Activated naive CD8-positive, alpha-beta T cell treated with anti-CD3 and anti-CD28 coated beads, Interleukin-2, amount 50 U/mL, for 16 hours (primary cell): ENCODE results near the gene MAPKAPK3.
"Not testable (repeated sequence)": the region's sequence is repeated elsewhere in the genome, so short reads cannot be mapped to it uniquely, and the experiment has no call there.

Experiments used
- DNase-seq: peaks from one replicate; pipeline ENCODE4 v3.0.0-alpha.2; 2020; ENCODE audit warnings: low read depth, low spot score

Gene MAPKAPK3

DNA sequence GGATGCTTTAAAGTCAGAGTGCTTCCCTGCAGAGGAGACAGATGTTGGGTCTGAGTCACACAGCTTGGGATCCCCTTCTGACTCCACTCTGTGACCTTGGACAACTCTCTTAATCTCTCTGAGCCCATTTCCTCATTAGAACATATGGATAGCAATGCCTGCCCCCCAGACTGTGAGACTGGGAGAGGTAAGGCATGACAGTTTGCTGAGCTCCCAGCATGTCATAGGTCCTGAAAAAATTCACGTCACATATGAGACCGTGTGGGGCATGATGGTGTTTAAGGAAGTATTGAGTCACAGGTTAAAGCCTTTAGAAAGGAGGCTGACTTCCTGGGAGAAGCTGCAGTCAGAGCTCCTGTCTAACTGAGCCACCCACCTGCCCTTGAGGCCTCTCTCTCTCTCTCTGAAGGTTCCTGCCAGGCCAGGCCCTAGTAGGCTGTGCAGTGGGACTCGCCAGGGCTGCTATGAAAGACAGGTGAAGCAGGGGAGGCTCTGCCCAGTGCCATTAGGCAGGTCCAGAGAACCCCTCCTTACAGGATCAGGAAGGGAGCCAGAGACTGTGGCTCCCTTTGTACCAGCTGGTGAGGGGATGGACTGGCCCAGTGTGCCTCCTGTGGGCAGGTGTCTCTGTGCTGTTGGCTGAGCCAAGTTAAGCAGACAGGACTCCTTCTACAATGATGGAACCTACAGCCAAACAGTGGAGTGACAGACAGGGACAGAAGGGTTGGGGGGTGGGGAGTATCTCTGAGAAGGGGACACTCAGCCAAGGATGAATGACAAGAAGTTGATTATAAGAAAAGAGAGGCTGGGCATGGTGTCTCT lies 38.3 kb downstream of the MAPKAPK3 start:
- DNase-seq, result no peak

DNA sequence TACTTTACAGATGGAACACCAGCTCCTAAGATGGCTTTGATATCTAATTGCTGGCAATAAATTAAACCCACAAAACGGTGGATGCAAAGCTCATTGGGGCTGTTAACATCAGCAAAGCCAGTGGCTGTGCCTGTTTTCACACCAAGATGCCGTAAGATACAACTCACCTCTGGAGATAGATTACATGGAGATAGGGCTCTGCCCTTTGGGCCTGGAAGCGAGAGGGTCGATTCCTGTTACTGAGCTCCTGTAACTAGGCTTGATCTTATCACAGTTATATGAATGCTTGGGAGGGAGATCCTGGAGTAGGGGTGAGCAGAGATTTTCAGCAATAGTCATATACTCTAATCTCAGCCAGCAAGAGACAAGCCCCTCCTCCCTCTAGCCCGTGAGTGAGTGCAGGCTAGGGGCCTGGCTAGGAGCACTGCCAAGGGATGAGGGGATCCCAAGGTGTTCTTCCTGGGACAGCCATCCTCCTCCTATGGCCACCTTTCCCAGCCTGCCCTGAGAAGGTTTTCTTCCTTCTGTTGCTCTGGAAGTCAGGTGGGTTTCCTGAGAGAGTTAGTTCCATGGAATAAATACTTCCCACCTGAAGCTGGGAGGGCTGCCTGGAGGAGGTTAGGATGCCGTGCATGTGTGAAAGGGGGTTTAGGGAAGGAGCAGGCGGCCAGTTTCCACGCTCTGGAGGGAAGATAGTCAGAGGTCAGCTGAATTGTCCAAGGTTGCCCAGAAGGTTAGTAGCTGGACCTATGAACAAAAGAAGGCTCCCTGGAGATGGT lies 39.7 kb downstream of the MAPKAPK3 start:
- no peak for DNase-seq

DNA sequence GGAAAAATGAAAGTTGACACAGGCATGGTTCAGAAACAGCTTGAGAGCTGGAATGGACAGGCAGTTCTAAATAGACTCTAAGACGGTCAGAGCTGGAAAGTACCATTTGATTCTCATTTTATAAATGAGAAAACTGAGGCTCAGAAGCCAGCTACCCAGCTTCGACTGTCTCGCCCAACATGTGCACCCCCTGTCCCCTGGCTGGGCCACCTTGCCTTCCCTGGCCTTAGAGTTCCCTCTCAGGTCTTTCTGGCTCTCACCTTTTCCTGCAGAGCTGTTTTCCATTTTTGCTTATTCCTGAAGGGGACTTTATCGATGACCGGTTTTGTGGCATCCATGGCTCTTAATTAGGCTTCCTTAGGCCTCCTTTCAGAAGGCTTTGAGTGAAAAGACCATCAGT lies 40.5 kb downstream of the MAPKAPK3 start:
- DNase-seq, result no peak

DNA sequence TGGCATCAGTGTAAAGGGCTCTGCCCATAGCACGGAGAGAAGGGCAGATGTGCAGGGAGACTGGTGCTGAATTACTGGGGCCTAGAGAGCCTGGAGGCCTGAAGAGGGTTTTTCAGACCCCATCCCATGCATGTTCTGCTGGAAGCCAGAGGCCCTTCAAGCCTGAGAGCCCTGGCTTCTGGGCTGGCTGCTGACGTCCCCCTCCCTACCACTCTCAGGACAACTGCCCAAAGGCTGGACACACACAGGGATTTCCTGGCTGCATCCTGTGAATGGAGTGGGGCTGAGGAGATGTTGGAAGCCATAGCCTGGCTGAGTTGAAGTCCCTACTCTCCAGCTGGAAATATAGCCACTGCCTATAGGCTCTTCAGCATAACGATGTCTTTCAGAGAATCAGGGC lies 40.9 kb downstream of the MAPKAPK3 start:
- DNase-seq, result no peak

DNA sequence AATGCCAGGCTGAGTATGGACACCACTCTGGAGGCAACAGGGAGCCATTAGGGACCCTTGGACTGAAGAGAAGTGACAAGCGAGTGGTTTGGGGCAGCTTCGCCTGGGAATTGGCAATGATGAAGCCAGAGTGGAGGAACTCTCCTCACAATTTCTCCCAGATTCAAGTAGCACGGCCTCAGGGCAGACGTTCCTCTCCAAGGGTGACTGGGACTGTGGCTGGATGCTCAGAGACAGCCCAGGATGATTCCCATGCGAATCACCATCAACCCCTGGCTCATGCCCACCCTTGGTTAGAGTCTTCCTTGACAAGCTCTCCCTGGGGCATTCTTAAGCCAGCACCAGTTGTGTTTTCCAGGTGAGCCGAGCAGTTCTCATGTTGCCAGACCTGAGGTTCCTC lies 41.5 kb downstream of the MAPKAPK3 start:
- no peak for DNase-seq

DNA sequence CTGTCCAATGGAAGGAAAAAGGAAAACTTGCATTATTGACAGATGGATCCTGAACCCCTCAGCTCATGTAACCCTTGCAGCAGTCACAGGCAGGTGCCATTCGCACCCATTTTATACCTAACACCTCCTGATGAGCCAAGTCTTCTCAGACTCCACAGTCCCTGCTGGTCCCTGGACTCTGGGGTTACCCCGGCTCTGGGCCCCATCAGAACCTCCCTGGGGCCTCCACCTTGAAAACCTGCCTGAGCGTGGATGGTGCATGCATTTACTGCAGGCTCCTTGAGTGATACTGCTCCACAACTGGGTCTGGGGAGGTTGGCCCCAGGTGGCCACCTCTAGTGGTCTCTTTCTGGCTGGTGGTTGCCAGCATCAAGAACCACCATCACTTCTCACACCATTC lies 41.9 kb downstream of the MAPKAPK3 start:
- no peak for DNase-seq

DNA sequence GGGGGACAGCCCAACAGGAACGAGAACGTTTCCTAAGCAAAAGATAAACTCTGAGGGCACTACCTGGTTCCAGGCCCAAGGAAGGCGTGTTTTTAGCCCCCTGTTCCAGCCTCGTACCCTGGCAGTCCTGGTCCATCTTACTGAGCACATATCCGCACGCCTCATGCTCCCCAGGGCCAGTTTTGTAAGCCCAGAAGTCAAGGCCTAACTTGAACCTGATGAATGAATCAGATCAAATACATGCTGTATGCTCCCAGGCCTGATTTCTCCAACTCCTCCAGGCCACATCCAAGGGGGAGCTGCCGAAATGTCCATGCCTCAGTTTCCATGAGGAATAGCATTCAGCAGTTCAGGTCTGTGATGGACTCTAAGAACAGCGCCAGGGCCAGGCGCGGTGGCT lies 43.4 kb downstream of the MAPKAPK3 start:
- no peak for DNase-seq

DNA sequence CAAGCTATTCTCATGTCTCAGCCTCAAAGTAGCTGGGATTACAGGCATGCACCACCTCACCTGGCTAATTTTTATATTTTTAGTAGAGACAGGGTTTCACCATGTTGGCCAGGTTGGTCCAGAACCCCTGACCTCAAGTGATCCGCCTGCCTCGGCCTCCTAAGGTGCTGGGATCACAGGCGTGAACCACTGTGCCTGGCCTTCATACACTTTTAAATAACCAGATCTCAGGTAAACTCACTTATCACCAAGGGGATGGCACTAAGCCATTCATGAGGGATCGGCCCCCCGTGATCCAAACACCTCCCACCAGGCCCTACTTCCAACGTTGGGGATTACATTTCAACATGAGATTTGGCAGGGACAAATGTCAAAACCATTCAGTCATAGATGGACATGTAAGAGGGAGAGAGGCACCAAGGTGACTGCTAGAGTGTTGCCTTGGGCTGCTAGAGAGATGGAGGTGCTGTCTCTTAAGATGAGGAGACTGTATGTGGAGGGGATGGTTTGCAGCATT lies 44.4 kb downstream of the MAPKAPK3 start:
- no peak for DNase-seq

DNA sequence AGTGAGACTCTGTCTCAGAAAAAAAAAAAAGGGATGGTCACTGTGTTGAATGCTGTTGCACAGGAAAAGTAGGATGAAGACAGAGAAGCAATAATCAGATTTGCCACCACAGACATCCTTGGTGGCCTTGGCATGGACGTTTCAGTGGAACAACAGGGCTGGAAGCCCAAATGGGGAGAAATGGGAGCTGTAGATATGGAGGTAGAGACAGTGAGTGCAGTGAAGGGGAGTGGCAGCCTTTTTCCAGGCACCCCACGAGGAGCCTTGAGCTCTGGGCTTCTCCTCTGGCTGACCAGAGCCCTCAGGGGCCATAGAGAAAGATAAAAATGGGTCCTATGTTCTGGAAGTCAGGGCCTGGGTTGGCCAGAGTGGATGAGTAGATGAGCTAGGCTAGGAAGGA lies 45.5 kb downstream of the MAPKAPK3 start:
- DNase-seq, result no peak

DNA sequence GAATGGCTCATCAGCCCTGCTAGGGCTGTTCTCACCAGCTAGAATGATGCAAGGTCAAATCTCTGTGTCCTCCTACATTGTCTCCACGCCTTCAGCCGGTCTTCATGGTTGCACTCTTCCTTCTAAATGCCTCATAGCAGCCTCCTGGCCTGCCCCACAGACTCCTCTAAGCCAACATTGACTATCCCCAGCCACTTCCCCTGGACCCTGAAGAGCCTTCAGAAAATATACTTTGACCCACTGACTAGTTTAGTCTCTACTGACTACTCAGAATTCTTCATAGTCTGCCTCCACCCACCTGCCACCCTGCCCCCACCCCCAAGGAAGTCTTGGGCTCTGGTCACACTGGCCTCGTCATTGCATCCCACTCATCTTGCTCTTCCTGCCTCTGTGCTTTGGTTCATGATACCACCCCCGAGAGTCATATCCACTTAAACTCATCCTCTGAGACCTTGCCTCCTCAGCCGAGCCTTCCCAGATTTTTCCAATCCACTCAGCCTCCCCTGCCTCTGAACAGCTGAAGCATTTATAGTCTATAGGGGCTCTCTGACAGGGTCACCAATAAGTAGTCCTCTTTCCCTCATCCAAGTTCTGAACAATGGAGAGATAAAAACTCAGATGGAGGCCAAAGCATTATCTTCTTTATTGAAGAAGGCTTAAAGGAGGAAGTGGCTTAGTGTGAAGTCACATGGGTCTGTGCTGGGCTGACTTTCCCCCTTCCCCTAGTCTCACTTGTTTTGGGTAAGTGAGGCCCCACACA lies 48.3 kb downstream of the MAPKAPK3 start:
- no peak for DNase-seq

DNA sequence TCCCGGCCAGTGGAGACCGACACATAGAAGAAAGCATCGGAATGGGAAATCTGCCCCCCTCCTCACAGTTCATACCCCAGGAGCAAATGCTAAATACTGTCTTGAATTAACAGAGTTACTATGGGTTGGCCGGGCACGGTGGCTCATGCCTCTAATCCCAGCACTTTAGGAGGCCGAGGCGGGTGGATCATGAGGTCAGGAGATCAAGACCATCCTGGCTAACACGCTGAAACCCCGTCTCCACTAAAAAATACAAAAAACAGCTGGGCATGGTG lies 48.8 kb downstream of the MAPKAPK3 start:
- DNase-seq, result not testable (repeated sequence)

DNA sequence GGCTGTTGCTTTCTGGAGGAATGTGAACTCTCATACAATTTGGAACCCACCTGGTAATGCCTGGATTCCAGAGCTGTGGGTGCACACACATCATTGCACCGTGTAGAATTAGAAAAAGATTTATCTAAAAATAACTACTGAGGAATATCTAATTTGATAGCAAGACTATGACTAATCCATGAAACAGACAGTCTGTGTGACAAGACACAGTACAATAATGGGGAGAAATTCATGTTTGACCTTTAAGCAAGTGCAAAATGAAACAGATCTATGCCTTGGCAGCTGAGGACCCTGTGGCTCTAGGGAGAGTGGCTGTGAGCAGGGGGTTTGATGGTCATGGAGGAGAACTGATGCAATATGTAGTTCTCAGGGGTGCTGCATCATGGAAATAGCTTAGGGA lies 49.9 kb downstream of the MAPKAPK3 start:
- no peak for DNase-seq

DNA sequence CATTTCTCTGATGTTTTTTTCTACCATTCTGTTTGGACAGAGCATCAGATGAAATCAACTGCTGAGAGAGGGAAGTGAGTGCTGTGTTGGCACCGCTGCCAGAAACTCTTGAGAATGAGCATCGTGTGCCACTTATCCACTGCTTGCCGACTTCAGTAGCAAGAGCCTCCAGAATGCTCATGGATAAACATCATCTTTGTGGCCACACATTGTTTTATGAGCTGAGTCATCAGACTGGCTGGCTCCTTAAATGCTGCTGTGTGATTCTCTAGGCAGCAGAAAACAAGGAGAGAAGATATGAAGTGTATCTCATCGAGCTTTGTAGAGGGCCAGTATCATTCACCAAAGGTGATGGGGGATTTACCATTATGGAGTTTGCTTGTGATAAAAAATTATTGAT lies 54.4 kb downstream of the MAPKAPK3 start:
- no peak for DNase-seq

DNA sequence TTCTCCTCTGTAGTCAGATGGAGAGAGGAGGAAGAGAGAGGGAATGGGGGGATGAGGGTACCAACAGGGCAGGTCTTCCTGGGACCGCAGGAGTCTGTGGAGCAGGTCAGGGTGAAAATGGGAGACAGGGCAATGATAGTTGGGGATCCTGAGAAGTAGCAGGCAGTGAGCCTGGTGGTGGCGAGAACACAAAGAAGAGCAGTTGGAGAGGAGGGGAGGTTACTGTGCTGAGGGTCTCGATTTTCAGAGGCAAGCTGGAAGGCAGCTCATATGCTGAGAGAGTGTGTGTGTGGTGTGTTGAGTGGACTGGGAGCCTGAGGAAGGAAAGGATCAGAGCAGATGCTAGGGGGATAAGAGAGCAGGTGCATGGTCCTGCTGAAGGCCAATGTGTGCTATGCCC lies 55.7 kb downstream of the MAPKAPK3 start:
- DNase-seq, result no peak

DNA sequence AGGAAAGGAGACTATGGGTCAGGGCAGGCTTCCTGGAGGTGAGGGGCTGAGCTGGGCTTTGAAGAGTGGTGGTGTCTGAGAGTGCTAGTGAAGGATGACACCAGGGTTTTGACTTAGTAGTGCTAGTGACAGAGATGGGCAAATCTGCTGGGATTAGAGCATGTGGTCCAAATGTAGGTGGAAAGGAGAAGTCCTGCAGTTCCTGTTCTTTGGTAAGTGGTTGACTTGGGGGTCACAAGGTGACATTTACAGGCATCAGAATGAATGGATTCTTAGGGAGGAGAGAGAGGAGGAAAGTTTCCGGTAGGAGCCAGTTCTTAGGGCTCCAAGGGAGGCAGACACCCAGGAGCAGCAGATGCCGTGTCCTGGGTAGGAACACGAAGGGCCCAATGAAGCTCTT lies 57.0 kb downstream of the MAPKAPK3 start:
- DNase-seq, result no peak

DNA sequence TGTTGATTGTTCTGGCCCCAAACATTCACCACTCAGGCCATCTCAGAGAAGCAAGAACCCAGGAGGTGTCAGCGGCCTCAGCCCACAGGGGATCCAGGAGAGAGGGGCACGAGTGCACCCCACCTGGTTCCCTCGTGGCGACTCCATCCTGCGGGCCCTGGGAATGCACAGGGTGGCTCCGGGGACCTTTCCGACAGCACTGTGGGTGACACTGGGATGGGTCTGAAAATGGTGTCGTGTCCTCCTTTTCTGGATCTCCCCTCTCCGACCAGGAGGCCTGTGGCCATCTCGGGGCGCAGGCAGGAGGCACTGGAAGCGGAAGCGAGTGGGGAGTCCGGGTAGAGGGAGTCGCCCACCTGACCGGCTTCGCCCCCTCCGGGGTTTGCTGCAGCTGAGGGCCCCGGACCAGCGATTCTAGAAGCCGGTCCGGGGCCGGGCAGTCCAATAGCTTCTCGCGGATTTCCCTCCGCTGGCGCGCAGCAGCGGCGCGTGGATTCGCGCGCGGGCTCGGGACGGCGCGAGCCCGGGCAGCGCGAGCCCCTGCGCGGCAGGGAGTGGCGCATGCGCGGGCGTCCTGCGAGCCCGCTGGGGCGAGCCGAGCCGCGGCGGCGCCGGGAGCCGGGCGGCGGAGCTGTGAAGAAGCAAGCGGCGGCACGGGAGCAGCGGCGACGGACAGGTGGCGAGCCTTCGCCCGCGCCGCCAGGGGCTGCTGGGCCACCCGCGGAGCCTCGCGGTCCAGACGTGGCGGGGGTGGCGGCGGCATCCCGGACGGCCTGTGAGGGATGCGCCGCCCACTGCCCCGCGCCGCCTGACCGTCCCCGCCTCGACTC lies 57.6 kb downstream of the MAPKAPK3 start, which contains the start of gene DOCK3:
TSS of gene DOCK3 (plus strand) at position 579 of the 830 bp plus-strand sequence. CDS start 337 bp downstream, outside the sequence.
- DNase-seq, result peak; percentile 13

DNA sequence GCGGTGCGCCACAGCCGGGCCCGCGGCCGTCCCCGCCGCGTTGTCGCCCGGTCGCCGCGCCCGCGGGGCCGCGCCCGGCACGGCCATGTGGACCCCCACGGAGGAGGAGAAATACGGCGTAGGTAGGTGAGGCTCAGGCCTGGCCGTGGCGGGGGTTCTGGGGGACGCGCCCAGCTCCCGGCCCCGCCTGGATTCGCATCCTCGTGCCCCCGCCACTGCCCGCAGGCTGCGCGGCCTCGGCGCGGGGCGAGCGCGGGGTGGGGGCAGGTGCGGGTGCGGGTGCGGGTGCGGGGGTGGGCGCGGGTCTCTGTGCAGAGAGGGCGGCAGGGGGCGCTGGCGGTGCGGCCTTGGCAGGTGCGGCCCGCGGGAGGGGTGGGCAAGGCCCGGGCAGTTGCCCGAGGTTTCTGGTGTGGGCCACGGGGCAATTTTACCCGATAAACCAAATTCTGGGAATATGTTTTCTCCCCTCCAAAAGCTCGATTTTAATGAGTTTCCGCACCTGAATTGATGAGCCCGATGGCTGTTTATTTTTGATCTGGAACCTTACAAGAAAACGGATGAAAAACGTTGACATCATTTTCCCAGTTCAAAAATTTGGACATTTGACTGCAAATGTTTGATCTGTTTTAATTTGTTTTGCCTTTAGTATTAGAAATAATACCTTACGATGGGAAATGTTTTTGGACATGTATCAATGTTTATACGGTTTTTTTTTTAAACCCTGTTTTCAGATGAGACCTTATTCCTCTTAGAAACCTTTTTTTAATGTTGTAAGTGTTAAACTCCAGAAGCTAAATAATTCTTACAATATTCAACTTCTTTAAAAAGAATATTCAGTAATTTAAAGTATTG lies 58.5 kb downstream of the MAPKAPK3 start:
- peak; percentile 28 for DNase-seq

DNA sequence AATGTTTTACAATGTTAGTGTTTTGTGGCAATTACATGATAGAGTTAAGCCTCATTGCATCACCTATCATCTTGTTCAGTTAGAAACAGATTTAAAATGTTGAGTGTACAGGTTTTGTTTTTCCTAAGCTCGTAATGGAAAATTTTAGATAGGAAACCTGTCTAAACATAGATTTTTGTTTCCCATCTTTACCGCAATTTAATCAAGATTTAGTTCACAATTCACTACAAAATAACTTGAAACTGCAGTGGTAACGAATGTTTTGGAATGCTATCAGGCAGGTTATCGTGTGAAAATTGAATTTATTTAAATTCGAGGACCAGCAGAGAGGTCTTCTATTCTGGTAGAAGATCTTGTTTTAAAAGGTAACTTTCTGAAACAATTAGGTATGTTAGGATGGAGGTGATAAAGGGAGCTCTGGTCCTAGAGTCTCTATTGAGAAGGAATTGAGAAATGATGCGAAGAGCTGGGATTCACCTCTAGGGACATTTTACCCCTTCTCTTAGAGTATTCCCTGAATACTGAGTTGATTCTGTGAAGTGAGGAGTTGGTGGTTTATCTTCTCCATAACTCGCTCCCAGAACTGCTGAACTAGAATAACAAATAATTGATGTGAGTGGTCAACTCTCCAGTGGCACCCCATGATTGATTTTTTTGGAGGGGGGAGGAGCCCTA lies 59.2 kb downstream of the MAPKAPK3 start:
- DNase-seq, result no peak

DNA sequence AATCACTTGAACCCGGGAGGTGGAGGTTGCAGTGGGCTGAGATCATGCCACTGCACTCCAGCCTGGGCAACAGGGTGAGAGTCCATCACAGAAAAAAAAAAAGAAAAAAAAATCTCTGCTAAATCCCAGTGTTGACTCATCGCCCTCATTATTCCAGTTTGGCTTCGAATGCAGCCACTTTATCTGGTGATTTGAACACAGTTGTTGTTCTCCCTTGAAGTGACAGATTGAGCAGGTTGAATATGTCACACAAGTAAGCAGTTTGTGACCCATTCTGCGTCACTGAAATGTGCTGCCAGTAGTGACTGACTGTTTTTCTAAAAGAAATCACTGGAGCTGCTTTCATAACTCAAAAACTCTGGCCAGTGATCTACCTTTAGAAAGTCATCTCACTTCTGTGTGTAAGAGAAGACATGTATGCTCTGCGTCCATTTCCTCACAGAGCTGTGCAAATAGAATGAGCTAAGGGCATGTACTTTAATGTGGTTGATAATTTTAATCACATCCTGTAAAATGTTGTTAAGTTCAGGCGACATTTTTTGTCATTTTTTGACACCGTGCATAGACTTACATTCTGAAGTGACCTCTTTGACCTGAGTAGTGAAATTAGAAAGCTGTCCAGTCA lies 70.3 kb downstream of the MAPKAPK3 start:
- DNase-seq, result no peak
